GM21737 (cell line): ENCODE results near the gene OR10K2.
"Not testable (repeated sequence)": the region's sequence is repeated elsewhere in the genome, so short reads cannot be mapped to it uniquely, and the experiment has no call there.

ENCODE experiments used
- ATAC-seq: cut with Tn5 transposase; IDR thresholded peaks from one replicate; pipeline ENCODE4 v1.9.1; 2021; ENCODE audit warnings: mild to moderate bottlenecking, moderate library complexity; ENCODE audit not compliant: unreplicated experiment

The OR10K2 gene, protein sequence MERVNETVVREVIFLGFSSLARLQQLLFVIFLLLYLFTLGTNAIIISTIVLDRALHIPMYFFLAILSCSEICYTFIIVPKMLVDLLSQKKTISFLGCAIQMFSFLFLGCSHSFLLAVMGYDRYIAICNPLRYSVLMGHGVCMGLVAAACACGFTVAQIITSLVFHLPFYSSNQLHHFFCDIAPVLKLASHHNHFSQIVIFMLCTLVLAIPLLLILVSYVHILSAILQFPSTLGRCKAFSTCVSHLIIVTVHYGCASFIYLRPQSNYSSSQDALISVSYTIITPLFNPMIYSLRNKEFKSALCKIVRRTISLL

DNA sequence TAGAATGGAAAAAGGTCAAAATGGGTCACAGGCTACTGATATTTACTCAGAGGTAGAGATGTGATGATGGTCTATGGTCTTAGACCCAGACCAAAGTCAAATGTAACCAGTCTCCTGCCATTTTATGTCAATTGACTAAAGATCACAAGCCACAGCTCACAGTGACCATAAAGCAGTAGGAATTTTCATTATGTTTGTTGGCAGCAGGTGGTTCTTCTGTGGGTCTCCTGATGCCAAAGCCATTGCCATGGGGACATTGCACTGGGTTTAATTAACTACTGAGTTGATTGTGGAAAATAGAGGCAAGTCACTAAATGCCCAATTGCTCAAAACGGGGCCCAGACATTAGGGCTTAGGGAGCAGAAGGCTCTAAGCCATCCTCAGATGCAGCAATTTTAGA lies at the start of gene OR10K2:
TSS of gene OR10K2 (minus strand) at position 101 of the 400 bp plus-strand sequence. CDS start 5,371 bp downstream, outside the sequence.
- no peak for ATAC-seq

DNA sequence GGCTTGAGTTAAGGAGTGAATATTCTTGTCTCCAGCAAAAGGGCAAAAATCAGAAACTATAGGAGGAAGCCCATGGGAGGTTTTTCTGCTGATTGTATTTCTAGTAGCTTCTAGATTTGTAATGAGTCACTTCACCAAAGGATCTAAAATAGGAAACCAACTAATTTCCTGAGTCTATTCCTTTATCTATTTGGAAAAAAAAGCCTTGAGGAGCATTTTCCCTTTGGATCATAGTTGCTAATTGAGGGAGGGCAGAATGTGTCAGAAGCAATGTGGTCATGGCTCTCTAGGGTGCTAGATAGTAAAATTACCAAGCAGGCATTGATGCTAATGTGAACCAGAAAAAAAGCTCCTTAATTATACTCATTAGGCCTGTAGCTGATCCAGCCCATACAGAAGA lies 45.9 kb upstream of the OR10K2 start, which contains the start of gene OR10R2:
TSS of gene OR10R2 (plus strand) at position 301 of the 400 bp plus-strand sequence. CDS start 106 bp downstream, outside the sequence.
- no peak for ATAC-seq

DNA sequence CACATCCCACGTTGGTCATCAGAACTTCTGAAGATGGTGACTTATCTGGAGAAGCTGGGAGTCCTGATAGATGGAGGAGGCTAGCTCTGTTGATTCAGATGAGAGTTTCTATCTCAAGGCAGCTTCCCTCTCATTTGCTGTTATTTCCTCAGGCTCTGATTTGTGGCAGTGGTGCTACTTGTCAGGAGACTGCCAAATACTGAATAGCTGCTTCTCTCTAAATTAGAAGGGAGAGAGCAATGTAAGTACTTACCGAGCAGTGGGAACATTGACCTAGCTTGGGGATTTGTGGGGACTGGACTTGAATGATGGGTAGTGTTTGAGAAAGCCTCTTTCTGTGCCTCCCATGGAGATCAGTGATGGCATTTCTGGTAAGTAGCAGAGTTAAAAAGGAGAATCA lies 35.5 kb upstream of the OR10K2 start, which contains the start of gene OR10K1:
TSS of gene OR10K1 (plus strand) at position 301 of the 400 bp plus-strand sequence. CDS start 3,728 bp downstream, outside the sequence.
- no peak for ATAC-seq

DNA sequence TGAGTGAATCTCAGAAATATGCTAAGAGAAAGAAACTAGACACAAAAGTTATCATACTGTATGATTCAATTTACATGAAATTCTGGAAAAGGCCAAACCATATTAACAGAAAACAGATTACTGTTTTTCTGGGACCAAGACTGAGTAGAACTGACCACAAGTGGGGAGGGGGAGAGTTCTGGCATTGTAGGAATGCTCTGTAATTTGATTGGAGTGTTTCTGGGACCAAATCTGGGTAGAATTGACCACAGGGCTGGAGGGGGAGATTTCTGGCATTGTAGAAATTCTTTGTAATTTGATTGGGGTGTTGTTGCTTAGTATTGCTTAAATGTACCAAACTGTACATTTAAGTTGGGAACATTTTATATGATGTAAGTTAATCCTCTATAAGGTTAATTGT lies 32.2 kb upstream of the OR10K2 start:
- ATAC-seq = no peak

DNA sequence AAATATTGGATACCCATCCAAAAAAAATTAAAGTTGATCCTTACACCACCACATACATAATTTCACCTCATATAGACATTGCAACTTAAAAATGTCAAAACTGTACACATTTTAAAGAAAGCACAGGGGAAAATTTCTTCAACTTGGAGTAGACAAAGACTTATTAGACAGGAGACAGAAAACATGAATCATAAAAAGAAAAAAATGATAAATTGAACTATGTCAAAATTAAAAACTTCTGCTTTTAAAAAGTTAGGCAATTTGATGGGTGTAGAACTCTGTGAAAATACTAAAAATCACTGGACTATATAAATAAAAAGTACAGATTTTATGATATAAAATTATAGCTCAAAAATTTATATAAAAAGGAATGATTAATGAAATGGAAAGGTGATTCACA lies 31.2 kb upstream of the OR10K2 start:
- no peak for ATAC-seq

DNA sequence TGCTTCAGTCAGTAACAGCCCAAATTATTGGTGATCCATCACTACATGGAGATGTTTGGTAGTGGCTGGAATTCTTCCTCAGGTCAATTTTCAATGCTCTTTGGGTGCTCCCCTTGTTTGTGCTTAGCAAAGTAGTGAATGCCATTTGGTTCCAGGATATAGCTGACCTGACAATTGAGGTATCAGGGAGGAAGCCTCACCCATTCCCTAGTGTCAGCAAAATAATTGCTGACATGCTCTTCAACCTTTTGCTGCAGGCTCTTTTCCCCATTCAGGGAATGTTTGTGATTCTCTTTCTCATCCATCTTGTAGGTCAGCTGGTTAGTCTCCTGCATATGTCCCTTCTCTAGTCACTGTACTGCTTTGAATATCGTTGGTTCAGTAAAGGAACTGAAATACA lies 28.5 kb upstream of the OR10K2 start:
- no peak for ATAC-seq

DNA sequence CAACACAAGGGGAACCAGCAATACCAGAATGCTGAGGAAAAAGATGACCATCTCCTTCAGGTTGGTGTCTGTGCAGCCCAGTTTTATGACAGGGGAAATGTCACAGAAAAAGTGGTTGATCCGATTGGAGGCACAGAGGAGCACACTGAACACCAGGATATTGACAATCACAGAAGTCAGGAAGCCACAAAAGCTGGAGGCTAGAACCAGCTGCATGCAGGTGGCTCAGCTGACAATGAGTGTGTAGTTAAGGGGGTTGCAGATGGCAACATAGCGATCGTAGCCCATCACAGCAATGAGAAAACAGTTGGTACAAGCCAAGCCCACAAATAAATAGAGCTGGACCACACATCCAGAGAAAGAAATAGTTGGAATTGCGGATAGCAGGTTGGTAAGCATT lies 19.3 kb upstream of the OR10K2 start:
- ATAC-seq = no peak

DNA sequence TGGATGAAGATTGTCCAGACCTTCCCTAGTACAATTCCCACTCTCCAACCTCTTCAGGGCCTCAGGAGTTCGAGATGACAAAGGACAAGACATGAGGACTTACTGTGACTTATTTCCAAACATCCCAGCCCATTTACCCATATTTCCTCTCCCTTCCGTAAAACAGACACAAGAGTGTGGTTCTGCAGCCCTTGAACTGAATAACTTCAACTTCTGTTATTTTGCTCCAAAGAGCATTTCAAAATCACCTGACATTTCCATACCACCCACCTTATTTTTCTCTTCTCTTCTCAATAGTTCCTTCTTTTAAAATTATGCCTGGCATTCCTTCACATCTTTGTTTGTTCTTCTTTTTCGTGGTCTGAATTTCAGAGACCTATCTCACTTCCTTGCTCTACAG lies 8.7 kb upstream of the OR10K2 start:
- ATAC-seq = no peak

DNA sequence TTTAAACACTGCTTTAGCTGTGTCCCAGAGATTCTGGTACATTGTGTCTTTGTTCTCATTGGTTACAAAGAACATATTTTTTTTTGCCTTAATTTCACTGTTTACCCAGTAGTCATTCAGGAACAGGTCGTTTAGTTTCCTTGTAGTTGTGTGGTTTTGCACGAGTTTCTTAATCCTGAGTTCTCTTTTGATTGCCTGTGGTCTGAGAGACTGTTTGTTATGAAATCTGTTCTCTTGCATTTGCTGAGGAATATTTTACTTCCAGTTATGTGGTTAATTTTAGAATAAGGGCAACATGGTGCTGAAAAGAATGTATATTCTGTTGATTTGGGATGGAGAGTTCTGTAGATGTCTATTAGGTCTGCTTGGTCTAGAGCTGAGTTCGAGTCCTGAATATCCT lies 4.1 kb upstream of the OR10K2 start:
- ATAC-seq = not testable (repeated sequence)

DNA sequence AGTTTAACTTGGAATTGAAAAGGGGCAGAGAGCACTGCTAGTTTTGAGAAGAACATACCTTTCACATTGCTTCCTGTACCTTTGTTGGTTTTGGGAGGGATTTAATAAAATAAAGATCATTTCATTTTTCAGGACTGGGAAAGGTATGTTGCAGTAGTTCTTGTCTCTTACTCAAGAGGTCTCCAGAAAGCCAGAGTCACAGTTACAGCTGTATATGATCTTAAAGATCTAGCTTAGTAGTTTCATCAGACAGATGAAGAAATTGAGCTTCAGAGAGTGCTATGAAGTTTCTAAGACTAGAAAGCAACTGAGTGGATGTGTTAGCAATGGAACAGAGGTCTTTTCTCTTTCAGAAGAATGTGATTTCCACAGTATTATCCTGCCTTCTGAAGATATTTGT lies 1.0 kb downstream of the OR10K2 start:
- no peak for ATAC-seq

DNA sequence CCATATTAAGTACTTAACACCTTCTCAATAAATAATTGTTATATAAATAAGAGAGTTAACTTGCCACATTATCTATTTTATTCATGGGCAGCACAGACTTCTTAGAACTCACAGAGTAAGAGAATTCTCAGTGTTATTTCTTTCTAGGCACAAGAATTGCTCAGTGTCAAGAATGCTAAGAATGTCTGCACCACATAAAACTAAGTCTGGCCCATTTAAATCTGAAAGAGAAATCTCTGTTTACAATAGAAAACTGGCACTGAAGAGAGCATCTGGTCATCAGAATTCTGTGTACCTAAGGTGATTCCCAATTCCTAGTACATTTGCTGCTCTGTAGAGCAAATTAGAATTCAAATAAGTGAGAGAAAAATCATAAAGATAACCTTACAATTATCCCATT lies 3.8 kb downstream of the OR10K2 start:
- no peak for ATAC-seq

DNA sequence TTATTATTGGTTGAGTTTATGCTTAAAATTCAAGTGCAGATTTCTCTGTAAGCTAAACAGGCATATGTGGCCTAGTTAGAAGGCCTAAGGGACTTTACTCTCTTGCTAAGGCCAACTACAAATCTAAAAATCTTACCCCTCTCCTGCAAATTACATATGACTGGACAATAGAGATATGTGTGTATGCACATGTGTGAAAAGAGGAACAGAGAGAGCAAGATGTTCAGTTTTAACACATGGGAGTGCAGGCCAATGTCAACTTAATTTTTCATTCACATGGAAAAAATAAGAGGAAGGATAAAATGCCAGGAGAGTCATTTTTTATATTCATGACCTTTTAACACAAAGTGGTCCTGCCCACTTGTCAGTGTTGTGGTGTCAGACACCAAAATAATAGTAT lies 8.5 kb downstream of the OR10K2 start:
- ATAC-seq = no peak

DNA sequence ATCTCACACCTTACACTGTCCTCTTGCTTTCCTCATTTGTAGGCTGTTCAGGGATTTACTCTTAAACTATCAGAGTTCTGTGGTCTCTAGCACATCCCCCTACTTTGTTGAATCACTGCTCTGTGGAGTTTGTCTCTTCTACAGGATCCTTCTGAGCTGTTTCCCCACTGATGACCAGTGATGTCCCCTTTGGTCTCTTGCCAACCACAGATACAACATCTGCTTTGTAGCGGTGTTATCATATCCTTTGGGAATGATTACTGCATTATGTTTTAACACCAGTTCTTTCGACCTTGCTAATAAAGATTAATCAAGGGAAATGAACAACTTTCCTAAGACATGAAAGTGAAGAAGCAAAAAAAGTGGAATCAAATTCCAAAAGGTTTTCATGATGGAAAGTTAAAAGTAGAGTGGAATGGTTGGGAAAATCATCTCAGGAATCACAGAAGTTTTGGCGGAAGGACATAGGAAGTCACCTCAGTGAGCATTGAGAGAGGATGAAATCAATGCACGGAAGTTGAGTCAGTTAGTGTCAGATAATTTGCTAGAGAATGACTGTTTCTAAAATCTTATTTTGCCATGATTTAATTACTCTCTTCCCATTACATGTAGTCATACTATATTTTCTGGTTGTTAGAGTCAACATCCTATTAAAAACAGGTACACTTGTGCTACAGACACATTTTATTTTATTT lies 11.2 kb downstream of the OR10K2 start:
- ATAC-seq = no peak

DNA sequence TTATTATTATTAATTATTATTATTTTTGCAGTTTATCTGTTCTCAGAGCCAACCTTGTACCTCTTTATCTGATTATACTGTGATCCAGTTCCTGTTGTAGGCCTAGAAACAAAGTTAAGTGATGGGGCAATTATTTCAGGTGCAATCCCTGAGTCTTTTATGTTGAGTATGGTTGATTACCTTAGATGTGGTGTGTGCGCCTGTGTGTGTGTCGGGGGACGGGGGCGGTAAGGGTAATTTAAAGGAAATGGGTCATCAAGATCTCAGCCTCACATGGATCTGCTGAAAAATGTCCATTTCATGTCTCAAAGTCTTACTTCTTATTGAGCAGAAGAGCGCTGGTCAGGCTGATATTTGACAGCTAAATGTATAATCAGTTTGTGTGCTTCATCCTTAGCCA lies 18.9 kb downstream of the OR10K2 start:
- no peak for ATAC-seq

DNA sequence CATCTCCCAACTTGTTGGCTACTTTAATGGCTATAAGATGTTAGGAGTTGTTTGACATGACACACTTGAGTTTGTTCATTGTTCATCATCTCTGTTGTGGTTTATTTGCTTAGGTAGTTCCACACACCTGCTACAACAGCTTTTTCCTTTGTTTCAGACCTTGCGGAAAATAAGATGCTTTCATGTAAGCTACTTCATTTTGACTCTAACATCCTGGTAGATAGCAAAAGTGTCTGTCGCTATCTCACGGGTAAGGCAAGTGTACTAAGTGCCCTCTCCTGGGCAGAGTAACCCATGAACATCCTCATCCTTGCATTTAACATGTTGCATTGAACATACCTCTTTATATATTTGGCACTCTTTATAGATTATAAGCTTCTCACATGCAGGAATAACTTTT lies 25.2 kb downstream of the OR10K2 start:
- ATAC-seq = no peak

DNA sequence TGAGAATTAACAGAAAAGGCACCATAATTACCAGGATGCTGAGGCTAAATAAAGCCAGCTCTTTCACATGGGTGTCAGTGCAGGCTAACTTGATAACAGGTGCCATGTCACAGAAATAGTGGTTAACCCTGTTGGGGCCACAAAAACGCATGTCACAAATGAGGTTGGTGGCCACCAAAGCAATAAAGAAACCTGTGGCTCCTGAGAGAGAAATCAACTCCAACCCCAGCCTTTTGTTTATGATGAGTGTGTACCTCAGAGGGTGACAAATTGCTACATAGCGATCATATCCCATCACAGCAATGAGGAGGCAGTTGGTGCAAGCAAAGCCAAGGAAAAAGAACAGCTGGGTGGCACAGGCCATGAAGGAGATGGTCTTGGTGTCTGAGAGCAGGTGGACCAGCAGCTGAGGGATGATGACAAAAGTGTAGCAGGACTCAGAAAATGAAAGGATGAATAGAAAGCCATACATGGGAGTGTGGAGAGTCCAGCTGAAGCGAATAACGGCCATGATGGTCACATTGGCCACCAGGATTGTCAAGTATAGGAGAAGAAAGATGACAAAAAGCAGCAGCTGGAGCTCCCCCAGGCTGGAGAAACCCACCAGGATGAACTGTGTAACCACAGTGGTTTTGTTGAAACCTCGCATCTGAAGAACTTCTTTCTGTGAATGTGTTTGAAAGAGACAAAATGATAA lies 27.1 kb downstream of the OR10K2 start, which contains the start of gene OR10T2:
TSS of gene OR10T2 (minus strand) at position 649 of the 697 bp plus-strand sequence. CDS start at position 649, 0 bp downstream.
- ATAC-seq = no peak

DNA sequence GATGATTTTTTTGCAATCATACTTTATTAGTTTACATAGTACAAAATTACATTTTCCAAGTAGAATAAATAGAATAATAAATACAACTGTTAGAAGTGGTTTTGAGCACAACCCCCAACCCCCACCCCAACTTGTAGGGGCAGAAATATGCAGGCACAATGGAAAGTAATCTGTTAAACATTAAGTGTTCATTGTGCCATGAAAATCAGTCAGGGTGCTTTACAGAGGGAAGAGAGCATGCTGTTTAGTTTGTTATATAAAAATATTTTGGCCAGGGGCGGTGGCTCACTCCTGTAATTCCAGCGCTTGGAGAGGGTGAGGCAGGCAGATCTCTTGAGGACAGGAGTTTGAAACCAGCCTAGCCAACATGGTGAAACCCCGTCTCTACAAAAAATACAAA lies 29.4 kb downstream of the OR10K2 start:
- ATAC-seq = no peak

DNA sequence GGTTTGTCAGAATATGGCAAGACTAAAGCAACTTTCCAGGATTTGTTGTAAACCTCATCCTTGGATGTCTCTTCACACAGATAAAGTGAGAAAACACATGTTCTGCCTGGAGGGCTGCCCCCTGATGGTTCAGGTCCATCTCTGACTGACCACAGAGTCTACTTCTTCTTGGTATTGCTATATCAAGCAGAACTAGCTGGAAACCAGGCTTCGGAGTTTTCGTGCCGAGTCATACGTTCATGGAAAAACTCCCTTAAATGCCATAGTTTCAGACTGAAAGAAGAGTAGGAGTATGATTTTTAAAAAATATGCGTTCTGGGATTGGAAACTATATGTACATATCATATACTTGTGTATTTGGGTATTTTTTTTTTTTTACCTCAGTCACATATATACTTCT lies 32.6 kb downstream of the OR10K2 start:
- no peak for ATAC-seq

DNA sequence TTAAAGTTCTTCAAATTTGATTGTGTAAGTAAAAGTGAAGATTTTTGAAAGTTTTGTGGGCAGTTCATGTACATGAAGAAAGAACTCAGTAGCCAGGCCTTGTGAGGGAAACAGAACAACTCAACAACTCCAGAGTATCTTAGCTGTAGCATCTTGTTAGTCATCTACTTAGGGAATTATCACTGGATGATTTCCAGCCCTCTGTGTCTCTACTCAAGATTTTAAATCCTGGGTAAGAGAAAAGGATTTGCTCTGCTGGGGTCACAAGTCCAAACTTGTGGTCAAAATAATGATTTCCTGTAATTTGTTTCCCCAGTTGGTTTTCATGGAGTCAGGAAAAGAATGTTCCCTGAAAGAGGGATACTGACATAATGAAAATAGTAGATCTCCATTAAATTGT lies 34.9 kb downstream of the OR10K2 start:
- ATAC-seq = no peak

DNA sequence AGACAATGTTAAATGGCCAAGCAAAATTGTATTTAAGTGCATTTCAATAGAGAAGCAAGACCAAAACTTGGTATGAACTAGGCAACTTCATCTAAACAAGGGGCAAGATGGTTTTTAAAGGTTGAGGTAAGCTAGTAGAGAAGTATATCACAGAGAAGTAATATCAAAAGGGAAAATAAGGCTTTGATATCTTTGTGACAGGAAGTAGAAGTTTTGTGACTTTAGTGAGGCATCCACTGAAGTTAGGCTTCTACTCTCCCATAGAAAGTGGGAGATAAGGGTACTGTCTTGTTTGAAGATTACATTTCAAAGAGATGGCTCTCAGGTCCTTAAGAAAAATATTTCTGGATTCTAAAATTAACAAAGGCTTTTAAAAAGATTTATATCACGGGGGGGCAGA lies 35.7 kb downstream of the OR10K2 start:
- no peak for ATAC-seq

DNA sequence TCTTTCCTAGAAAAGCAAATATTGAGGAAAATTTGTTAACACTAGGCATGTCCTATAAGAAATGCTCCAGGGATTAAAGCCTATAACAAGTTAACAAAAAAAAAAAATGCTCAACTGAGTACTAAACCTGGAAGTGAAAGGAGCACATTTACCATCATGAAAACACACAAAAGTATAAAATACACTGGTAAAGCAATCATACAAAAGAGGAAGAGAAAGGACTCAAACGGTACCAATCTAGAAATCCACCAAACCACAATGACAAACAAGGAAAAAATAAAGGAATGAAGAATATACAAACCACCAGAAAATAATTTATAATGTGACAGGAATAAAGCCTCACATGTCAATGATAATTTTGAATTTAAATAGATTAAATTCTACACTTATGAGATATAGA lies 51.2 kb downstream of the OR10K2 start:
- ATAC-seq = no peak

DNA sequence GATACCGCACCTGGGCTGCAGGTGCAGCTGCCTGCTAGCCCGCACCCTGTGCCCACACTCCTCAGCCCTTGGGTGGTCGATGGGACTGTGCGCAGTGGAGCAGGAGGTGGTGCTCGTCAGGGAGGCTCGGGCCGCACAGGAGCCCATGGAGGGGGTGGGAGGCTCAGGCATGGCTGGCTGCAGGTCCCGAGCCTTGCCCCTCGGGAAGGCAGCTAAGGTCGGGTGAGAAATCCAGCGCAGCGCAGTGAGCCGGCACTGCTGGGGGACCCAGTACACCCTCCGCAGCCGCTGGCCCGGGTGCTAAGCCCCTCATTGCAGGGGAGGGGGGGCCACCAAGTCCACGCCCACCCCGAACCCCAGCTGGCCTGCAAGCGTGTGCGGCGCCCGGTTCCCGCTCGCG lies 51.9 kb downstream of the OR10K2 start:
- not testable (repeated sequence) for ATAC-seq
